ENCODE data around the gene NOPCHAP1. TPM values are rescaled to one million over a fixed set of nuclear protein-coding genes. Genes with fewer than 3 reads are reported as not detected.
"Not testable (repeated sequence)": the region's sequence is repeated elsewhere in the genome, so short reads cannot be mapped to it uniquely, and the experiment has no call there.

Gene NOPCHAP1, protein sequence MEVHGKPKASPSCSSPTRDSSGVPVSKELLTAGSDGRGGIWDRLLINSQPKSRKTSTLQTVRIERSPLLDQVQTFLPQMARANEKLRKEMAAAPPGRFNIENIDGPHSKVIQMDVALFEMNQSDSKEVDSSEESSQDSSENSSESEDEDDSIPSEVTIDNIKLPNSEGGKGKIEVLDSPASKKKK
- polyA plus RNA-seq (ENCODE audit: insufficient read length): 11.7 TPM
- long read RNA-seq, donor 1, full-length matches to known transcripts: 9 of 15 reads
- long read RNA-seq, donor 1, partial matches to known transcripts: 6 of 15 reads
- long read RNA-seq, donor 1, other reads (novel, unspliced or antisense): 0 of 15 reads
- long read RNA-seq, donor 2, full-length matches to known transcripts: 8 of 8 reads
- long read RNA-seq, donor 2, partial matches to known transcripts: 0 of 8 reads
- long read RNA-seq, donor 2, other reads (novel, unspliced or antisense): 0 of 8 reads
- long read RNA-seq, donor 3, full-length matches to known transcripts: 12 of 12 reads
- long read RNA-seq, donor 3, partial matches to known transcripts: 0 of 12 reads
- long read RNA-seq, donor 3, other reads (novel, unspliced or antisense): 0 of 12 reads
- long read RNA-seq, donor 4, full-length matches to known transcripts: 2 of 2 reads
- long read RNA-seq, donor 4, partial matches to known transcripts: 0 of 2 reads
- long read RNA-seq, donor 4, other reads (novel, unspliced or antisense): 0 of 2 reads
- long read RNA-seq, donor 5, full-length matches to known transcripts: 17 of 17 reads
- long read RNA-seq, donor 5, partial matches to known transcripts: 0 of 17 reads
- long read RNA-seq, donor 5, other reads (novel, unspliced or antisense): 0 of 17 reads
- long read RNA-seq, donor 6, full-length matches to known transcripts: 10 of 10 reads
- long read RNA-seq, donor 6, partial matches to known transcripts: 0 of 10 reads
- long read RNA-seq, donor 6, other reads (novel, unspliced or antisense): 0 of 10 reads
- long read RNA-seq, donor 7, full-length matches to known transcripts: 20 of 20 reads
- long read RNA-seq, donor 7, partial matches to known transcripts: 0 of 20 reads
- long read RNA-seq, donor 7, other reads (novel, unspliced or antisense): 0 of 20 reads
- long read RNA-seq, donor 8, full-length matches to known transcripts: 4 of 4 reads
- long read RNA-seq, donor 8, partial matches to known transcripts: 0 of 4 reads
- long read RNA-seq, donor 8, other reads (novel, unspliced or antisense): 0 of 4 reads

DNA sequence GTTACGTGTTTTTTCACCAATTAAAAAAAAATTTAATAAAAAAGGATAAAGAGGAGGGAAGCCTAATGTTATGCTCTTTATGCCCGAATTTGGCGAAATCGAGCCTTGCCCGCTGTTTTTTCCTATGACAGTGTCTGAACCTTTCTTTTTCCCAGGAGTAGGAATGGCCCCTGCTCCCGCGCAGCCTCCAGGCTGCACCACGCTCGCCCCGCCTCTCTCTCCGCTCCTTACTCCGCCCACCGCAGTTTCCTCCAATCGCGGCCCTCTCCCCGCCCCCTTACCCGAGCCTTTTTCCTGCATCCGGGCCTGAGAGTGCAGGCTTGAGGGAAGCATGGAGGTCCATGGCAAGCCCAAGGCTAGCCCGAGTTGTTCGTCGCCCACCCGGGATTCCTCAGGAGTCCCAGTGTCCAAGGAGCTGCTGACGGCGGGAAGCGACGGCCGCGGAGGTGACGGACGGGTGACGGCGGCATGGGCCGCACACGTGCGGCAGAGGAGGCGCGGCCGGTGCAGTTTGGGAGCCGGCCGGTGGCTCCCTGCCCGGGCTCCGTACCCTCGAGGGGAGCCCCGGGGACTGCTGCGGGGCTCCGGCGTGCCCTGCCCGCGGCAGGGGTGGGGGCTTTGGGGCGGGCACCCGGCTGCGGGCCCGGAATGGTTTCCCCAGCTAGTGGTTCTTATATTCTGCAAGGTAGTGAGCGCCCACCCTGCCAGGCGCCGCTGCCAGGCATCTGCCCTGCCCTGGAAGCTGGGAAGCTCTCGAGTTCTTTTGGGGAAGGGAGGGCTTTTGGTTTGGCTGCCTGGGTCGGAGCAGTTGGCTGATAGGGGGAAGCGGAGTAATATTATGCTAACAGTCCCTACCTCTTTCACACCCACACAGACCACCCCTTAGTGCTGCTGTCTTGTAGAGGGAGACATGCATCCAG is at the start of gene NOPCHAP1:
TSS of gene NOPCHAP1 (plus strand) at position 295 of the 920 bp plus-strand sequence. CDS start at position 332, 37 bp downstream.
- peak; percentile 92 for DNase-seq

DNA sequence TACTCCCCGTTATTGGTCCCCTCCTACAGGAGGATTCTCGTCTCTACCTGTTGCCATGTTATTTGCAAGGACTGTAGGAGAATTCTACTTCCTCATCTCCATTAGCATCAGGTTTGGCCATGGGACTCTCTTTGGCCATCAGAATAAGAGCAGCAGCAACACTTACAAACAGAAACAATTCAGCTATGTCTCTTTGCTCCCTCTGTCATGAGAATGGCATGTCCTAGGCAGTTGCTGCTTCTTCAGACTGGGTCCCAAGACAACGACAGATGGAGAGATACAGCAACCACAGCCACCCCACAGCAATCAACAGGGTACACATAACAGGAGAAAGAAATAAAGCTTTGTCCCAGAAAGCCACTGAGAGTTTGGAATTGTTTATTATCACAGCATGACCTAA is 47.7 kb upstream of the NOPCHAP1 start:
- DNase-seq: no peak

DNA sequence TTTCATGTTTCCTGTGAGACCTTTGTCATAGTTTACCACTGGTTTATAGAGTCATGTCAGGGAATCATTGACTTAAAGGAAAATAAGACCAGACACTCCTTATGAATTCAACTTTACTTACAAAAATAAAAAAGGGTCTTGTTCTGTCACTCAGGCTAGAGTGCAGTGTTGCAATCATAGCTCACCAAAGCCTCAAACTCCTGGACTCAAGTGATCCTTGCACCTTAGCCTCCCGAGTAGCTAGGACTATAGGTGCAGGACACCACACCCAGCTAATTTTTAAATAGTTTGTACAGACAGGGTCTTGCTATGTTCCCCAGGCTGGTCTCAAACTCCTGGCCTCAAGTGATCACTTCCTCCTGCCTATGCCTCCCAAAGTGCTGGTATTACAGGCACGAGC is 47.0 kb upstream of the NOPCHAP1 start:
- DNase-seq: no peak

DNA sequence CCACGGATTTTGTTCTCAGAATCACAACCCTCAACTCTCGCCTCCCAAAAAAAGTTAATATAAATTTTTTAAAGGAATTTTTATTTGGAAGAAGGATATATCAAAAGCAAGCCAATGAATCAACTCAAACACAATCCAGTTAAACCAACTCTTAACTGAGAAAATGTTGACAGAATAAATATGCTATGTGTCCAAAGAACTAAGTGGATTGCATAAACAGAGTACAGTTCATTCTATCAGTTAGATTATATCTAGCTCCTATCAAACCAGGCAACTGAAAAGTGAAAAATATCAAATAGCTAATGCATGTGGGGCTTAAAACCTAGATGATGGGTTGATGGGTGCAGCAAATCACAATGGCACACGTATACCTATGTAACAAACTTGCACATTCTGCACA is 44.7 kb upstream of the NOPCHAP1 start:
- DNase-seq: no peak

DNA sequence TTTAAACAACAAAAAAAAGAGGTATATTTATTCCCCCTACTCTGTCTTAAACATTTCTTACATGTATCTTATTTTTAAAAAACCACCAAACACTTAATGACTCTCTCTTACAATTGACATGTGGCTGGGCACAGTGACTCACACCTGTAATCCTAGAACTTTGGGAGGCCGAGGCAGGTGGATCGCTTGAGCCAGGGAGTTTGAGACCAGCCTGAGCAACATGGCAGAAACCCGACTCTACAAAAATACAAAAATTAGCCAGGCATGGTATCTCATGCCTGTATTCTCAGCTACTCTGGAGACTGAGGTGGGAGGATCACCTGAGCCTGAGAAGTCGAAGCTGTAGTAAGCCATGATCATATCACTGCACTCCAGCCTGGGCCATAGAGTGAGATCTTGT is 44.0 kb upstream of the NOPCHAP1 start:
- DNase-seq: no peak

DNA sequence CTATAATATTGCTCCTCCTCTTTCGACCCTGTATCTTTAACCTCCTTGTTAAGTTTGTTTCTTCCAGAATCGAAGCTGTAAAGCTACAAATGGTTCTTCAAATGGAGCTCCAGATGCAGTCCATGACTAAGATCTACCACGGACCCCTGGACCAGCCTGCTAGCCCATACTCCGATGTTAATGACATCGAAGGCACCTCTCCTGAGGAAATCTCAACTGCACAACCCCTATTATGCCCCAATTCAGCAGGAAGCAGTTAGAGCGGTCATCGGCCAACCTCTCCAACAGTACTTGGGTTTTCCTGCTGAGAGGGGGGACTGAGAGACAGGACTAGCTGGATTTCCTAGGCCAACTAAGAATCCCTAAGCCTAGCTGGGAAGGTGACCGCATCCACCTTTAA is 42.7 kb upstream of the NOPCHAP1 start:
- not testable (repeated sequence) for DNase-seq

DNA sequence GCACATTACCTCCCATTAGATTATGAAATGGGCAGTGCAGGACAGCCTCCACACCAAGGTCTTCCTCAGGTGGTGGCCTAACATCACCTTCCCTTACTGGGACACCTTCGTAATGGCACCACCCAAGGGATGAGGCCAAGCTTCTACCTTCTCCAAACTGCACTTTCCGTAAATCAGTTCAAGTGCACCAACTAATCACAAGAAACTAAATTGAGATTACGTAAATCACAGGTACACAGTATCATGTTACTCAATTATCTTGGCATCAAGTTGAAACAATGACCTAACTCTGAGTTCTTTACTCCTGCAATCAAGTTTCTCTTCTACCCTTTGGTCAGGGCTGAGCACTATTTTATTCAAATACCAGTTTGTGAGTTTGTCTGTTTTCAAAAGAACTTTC is 41.9 kb upstream of the NOPCHAP1 start:
- DNase-seq: no peak

DNA sequence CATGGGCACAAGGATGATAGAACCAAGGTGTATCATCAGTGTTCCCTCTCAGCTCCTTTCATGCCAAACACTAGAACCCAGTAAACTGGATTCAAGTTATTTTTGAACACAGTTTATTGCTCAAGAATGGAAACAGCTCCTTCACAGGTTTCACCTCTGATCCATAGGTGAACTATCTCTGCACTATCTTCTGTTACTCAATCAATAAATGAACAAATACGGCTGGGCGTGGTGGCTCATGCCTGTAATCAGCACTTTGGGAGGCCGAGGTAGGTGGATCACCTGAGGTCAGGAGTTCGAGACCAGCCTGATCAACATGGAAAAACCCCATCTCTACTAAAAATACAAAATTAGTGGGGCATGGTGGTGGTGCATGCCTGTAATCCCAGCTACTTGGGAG is 37.4 kb upstream of the NOPCHAP1 start:
- DNase-seq: not testable (repeated sequence)

DNA sequence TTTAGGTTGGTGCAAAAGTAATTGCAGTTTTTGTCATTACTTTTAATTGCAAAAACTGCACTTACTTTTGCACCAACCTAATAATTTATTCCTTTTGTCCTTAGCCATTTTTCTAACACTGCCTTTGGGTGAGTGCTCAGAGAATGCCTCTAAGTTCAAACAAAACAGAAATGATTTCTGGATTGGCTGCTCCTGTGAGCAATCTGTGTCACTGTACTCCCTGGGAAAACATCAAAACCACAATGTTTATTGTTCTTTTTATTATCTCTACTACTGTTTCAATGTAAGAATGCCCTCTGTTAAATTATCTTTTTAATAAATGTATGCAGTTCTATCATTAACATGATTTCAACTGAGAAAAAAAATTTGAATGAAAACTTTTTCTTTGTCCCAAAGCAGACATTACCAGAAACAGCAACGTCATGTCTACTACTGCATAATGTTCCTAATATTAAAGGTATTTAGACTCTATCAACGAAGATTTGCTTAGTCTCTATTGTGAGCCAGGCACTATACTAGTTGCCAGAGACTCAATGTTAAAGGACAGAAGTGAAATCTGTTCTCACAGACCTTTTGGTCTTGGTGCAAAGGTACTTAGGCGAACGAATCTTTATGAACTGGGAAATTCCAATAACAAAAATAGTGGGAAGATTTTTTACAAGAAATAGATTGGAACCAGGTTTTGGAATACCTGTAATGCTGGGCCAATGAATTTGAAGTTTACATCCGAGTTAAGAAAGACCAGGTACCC is 34.2 kb upstream of the NOPCHAP1 start:
- no peak for DNase-seq

DNA sequence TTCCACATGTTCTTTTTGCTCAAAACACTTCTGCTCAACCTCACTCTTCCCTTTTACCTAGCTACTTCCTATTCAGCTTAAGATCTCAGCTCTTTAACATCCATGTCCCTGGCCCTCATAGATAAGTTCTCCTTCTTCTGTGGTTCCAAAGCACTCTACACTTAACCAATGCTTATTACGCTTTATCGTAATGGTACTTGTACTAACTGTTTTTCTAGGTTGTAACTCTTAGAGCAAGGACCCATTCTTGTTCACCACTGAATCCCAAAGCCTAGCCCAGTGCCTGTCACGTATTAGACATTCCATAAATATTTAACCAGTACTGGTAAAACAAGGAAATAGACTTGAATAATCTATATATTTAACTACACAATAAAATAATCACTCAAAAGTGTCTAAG is 33.3 kb upstream of the NOPCHAP1 start:
- no peak for DNase-seq

DNA sequence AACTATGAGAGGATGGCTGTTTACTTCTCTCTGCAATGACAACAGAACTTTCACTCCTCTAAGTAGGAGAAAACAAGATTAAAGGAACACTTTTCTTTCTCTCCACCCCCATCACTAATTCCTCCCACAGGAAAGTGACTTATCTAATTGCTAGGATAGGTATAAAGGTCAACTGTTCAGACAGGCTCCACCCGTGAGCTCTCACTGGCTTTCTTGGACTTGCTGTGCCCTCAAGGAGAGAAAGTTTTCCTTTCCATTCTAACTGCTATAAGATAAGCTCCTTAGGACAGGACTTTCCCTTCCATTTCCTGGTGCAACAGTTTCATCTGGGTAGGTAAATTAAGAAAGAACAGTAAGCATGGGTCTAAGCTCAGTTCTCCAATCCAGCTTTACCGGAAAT is 32.8 kb upstream of the NOPCHAP1 start:
- no peak for DNase-seq

DNA sequence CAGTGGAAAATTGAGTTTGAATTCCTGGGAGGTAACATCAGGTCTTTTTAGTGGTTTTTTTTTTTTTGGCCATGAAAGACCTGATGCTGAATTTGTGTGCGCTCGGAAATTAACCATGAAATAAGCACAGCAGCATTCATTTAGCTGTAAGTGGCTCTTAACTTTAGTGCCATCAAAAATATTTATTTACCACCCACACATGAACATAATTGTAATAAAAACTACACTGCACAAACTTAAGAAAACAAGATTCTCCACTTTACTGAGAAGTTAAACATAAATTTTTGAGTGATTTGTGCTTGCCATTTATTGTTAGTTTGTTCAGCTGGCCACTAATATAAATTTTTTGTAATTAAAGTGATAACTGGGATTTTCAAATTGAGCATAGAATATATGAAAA is 30.4 kb upstream of the NOPCHAP1 start:
- DNase-seq: no peak

DNA sequence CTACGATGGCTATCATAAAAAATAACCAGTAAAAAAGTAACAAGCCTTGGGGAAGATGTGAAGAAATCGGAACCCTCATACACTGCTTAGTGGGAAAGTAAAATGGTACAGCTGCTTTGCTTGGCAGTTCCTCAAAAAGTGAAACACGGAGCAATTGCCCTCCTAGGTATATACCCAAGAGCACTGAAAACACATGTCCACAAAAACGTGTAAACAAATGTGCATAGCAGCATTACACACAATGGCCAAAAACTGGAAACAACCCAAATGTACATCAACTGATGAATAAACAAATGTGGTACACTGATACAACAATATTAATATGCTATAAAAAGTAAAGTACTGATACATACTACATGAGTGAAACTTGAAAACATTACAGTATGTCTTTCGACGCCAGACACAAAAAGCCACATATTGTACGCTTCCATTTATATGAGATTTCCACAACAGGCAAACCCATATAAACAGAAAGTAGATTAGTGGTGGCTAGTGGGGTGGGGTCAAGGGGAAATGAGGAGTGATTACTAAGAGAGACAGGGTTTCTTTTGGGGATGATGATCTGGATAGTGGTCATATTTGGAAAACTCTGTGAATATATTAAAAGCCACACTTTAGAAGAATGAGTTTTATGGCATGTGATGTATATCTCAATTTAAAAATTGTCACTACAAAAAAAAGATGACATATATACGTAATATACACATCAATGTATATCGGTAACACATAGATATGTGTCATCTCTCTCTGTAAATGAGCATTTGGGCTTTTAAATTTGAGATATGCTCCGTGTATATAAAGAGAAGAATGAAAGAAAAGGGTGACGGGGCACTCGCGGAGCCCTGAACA is 29.0 kb upstream of the NOPCHAP1 start:
- DNase-seq: no peak

DNA sequence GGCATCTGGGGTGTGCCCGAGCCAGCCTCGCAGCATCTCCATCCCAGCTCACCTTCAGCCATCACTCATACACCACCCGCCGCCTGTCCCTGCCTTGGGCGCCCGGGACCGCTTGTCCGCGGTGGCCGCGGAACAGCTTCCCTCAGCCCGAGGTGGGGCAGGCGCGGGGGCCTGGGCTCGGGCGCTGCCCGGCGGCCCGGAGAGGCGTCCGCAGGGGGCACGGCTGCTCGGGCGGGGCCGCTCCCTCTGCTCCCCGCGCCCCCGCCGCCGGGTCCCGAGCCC is 28.5 kb upstream of the NOPCHAP1 start:
- DNase-seq: no peak

DNA sequence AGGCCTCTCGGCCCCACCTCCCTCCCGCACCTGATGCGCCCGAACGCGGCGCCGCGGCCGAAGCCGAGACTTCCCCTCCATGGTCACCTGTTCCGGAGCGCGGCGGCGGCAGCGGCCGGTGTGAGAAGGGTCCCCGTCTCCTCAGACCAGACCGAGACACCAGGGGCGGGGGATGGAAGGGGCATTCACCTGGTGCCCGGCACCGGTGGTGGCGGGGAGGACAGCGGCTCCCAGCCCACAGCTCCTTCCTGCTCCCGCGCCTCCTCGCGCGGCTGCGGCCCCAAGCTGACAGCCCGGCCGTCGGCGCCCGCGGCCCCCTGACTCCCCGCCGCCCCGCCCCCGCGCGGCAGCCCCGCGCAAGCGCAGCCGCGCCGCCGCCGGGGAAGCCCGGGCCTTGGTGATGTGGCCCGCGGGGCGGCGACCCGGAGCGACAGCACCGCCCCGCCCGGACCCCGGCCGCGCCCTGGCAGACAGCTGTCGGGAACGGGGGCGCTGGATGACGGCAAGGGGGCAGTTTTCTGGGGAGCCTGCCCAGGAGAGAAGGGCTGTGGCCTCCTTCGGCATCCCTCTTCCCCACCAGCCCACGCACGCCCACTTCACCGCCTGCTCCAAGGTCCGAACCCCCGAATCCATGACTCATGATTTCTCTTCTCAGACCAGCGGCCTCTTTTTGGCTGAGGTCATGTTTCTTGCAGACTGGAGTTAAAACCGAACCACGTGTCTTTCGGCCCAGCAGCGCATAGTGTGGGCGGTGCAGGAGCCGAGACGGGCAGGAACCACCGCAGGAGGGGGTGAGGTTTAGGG is 27.9 kb upstream of the NOPCHAP1 start, which contains the start of gene SLC41A2:
TSS of gene SLC41A2 (minus strand) at position 290 of the 804 bp plus-strand sequence. CDS start 29,763 bp downstream, outside the sequence.
- peak; percentile 62 for DNase-seq

DNA sequence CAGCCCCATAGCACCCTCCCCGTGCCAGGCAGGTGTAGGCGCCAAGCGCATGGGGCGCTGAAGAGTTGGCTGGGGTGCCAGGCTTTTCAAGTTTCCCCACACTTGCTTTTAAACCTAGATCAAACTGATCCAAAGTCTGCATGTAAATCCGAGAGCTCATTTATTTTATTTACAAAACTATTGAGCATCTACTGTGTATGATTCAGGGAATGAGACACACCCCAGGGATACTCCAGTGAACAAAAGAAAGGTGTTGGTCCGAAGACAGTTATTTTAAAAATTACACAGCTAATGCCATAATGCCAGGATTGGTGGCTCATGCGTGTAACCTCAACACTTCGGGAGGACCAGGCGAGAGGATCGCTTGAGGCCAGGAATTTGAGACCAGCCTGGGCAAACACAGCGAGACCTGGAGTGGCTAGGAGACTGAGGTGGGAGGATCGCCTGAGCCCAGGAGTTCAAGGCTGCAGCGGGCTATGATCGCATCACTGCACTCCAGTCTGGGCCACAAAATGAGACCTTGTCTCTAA is 27.2 kb upstream of the NOPCHAP1 start:
- DNase-seq: no peak

DNA sequence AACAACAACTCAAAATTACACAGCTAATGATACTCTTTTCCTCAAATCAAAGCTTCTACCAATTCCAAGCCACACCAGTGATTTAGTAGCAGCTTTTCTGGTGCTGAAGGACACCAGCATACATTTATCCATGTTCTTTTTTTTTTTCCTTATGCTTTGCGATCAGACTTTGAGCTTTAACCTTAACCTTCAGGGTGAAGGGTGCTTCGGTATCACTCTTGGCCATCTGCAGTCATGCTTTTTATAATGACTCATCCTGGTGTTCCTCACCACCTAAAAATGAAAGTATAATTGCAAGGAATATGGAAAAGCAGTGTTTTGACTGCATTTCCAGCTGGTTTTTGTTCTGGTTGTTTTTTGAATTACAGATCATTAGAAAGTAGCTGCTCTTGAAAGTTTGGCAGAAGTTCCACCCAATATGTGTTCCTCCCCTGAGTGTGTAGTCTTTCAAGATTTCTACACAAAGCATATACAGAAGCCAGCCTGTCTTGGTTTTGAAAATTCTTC is 26.7 kb upstream of the NOPCHAP1 start:
- DNase-seq: no peak

DNA sequence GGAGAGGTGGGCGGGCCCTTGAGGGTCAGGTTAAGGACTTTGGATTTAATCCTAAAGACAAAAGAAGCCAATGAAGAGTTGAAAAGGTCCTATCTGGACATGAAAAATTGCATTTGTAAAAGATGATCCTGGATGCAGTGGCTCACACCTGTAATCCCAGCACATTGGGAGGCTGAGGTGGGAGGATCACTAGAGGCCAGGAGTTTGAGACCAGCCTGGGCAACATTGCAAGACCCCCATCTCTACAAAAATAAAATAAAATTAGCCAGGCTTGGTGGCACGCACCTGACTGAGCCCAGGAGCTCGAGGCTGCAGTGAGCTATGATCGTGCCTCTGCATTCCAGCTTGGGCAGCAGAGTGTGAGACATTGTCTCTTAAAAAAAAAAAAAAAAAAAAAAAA is 25.7 kb upstream of the NOPCHAP1 start:
- no peak for DNase-seq

Data from left kidney (tissue), 8 donors.